C4-2B (cell line): Measurements from ENCODE around the gene IZUMO4.

Experiments
- ZFX ChIP-seq: fragments of 450-650 bp; IDR thresholded peaks from 2 replicates; pipeline ENCODE4 v1.6.1; 2017
- TF ChIP-seq, protein P1 (sequence below): fragments of 450-650 bp; conservative IDR thresholded peaks from 2 replicates; pipeline ENCODE4 v1.5.1; 2017; ENCODE audit warnings: mild to moderate bottlenecking

DNA sequence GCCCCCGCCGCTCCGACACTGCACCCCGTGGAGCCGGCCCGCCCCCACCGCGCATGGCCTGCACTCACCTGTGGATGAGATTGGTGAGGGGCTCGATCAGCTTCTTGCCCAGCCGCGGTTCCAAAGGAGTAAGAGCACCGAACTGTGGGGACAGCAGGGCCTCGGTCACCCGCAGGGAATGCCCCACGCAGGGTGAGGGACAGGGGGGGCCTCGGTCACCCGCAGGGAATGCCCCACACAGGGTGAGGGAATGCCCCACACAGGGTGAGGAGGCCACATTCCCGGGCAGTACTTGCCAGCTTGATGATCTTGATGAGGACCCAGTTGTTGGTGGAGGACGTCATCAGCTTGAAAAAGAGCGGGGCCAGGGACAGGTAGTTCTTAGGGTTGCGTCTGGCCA lies 32.3 kb downstream of the IZUMO4 start:
- TF ChIP-seq, protein P1, sequence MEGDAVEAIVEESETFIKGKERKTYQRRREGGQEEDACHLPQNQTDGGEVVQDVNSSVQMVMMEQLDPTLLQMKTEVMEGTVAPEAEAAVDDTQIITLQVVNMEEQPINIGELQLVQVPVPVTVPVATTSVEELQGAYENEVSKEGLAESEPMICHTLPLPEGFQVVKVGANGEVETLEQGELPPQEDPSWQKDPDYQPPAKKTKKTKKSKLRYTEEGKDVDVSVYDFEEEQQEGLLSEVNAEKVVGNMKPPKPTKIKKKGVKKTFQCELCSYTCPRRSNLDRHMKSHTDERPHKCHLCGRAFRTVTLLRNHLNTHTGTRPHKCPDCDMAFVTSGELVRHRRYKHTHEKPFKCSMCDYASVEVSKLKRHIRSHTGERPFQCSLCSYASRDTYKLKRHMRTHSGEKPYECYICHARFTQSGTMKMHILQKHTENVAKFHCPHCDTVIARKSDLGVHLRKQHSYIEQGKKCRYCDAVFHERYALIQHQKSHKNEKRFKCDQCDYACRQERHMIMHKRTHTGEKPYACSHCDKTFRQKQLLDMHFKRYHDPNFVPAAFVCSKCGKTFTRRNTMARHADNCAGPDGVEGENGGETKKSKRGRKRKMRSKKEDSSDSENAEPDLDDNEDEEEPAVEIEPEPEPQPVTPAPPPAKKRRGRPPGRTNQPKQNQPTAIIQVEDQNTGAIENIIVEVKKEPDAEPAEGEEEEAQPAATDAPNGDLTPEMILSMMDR: no peak
- no peak for TF ChIP-seq ZFX
